PC-9 (cell line): ENCODE data around the gene CTNNA1. TPM values are rescaled to one million over a fixed set of nuclear protein-coding genes. Genes with fewer than 3 reads are reported as not detected.
"Not testable (repeated sequence)": the region's sequence is repeated elsewhere in the genome, so short reads cannot be mapped to it uniquely, and the experiment has no call there.

Experiments
- BruUV-seq: library from RNA; stranded (reverse); fragments of 400-500 nt; replicated peaks from 2 replicates; lab custom pipeline; 2021; lab: Mats Ljungman, UMichigan
- CTCF ChIA-PET: fragments of 300-600 bp; sonication (Branson Sonifier 250); formaldehyde crosslinking; loops from one replicate; lab custom pipeline; 2022; ENCODE audit warnings: antibody characterized with exemption; lab: Charles Lee
- POLR2A ChIA-PET: fragments of 300-600 bp; sonication (Branson Sonifier 250); formaldehyde crosslinking; loops from one replicate; lab custom pipeline; 2022; ENCODE audit warnings: antibody characterized with exemption; ENCODE audit not compliant: unreplicated experiment; lab: Charles Lee
- DNase-seq, 2 experiments: peaks; one replicate each; pipeline versions ENCODE4 v3.0.0 to v3.0.0-alpha.2; 2015 to 2022; ENCODE audit warnings: mixed read lengths in 1 of 2
- H2AFZ ChIP-seq: fragments of 200-600 bp; sonication (generic); 2 replicates; pipeline ENCODE4 v1.8.1; 2017; ENCODE audit warnings: antibody characterized with exemption
- H3F3A ChIP-seq: fragments of 200-600 bp; sonication (generic); 2 replicates; pipeline ENCODE4 v1.8.1; 2017; ENCODE audit warnings: antibody characterized with exemption, mild to moderate bottlenecking, low read depth; ENCODE audit not compliant: insufficient read depth
- H3K27ac ChIP-seq: fragments of 200-600 bp; sonication (generic); 2 replicates; pipeline ENCODE4 v1.6.1; 2016; ENCODE audit warnings: mixed run types
- H3K27me3 ChIP-seq: fragments of 200-600 bp; sonication (generic); 2 replicates; pipeline ENCODE4 v1.6.1; 2016; ENCODE audit warnings: low read depth, mixed run types; ENCODE audit not compliant: insufficient read depth
- H3K36me3 ChIP-seq: fragments of 200-600 bp; sonication (generic); 2 replicates; pipeline ENCODE4 v1.6.1; 2016; ENCODE audit warnings: low read depth, mixed run types
- H3K4me1 ChIP-seq: fragments of 200-600 bp; sonication (generic); replicated peaks from 2 replicates; pipeline ENCODE4 v1.6.1; 2016; ENCODE audit warnings: mixed run types; ENCODE audit not compliant: insufficient read depth
- H3K4me2 ChIP-seq: fragments of 200-600 bp; sonication (generic); 2 replicates; pipeline ENCODE4 v1.6.1; 2017; ENCODE audit warnings: mixed run types
- H3K4me3 ChIP-seq: fragments of 200-600 bp; sonication (generic); 2 replicates; pipeline ENCODE4 v1.6.1; 2016; ENCODE audit warnings: mixed run types
- H3K79me2 ChIP-seq: fragments of 200-600 bp; sonication (generic); 2 replicates; pipeline ENCODE4 v1.6.1; 2017; ENCODE audit warnings: low read depth, mixed run types
- H3K9me2 ChIP-seq: fragments of 200-600 bp; sonication (generic); 2 replicates; pipeline ENCODE4 v1.8.1; 2017; ENCODE audit warnings: mild to moderate bottlenecking; ENCODE audit not compliant: insufficient read depth
- H3K9me3 ChIP-seq: fragments of 200-600 bp; sonication (generic); 2 replicates; pipeline ENCODE4 v1.8.1; 2016; ENCODE audit warnings: low read depth; ENCODE audit not compliant: insufficient read depth
- H4K20me1 ChIP-seq: fragments of 200-600 bp; sonication (generic); 2 replicates; pipeline ENCODE4 v1.8.1; 2017; ENCODE audit not compliant: insufficient read depth
- CTCF ChIP-seq: fragments of 200-600 bp; sonication (generic); conservative IDR thresholded peaks from 2 replicates; pipeline ENCODE4 v1.6.1; 2017; ENCODE audit warnings: mixed run types, antibody characterized with exemption, mild to moderate bottlenecking, moderate library complexity
- EZH2 ChIP-seq: fragments of 200-600 bp; sonication (generic); IDR thresholded peaks from 2 replicates; pipeline ENCODE4 v1.8.0; 2017; ENCODE audit warnings: antibody characterized with exemption, low read depth
- intact Hi-C: fragments of 100-400 bp; cut with micrococcal nuclease; formaldehyde crosslinking; loops from one replicate; pipeline ENCODE4 v1.10.0; 2022; ENCODE audit not compliant: unreplicated experiment
- total RNA-seq: library from RNA; stranded (reverse); gene quantifications from 2 replicates; pipeline ENCODE4 v1.2.3, GENCODE V29; 2021

CTNNA1 gene
- total RNA-seq, 1 experiment from 2014 or later, result 91.7 TPM

- not testable (repeated sequence) for BruUV-seq, H3K9me3 ChIP-seq, H3K36me3 ChIP-seq, H2AFZ ChIP-seq, H4K20me1 ChIP-seq, H3K9me2 ChIP-seq, H3K27me3 ChIP-seq, H3K79me2 ChIP-seq
- Histone ChIP-seq H3F3A (peaks cover 37% of the 10 kb centered on the region), H3K4me3 (peak overlapping the region; percentile 27; the same call in 1 of the 2 replicates), H3K4me2 (peak overlapping the region; percentile 70), H3K27ac (peak overlapping the region; percentile 89), H3K4me1 (peaks cover 24% of the 10 kb centered on the region)
- CTCF ChIA-PET, result interaction anchor here (0.6 to 1.3 kb wide), 3 partner anchors 13 to 400 kb away, joined by 4 to 11 read pairs (median 7); no protein-coding TSS in a partner anchor
- intact Hi-C loops, result loop anchor here (1.0 kb wide), 1 partner anchor 9 kb away; no protein-coding TSS in a partner anchor
- peak in 1 of 2 experiments; percentile 77 for DNase-seq
- POLR2A ChIA-PET, result interaction anchor here (0.6 kb wide), 2 partner anchors 22 to 498 kb away, joined by 8 read pairs; no protein-coding TSS in a partner anchor
Observed at GRCh38 chr5:138715931-138716432, 37.2 kb upstream of the CTNNA1 start.

GRCh38 chr5:138716456-138716924, 36.7 kb upstream of the CTNNA1 start:
- ChIA-PET POLR2A (interaction anchor here (0.6 kb wide), 1 partner anchor 498 kb away, joined by 8 read pairs; no protein-coding TSS in a partner anchor), CTCF (interaction anchor here (0.6 to 0.7 kb wide), 2 partner anchors 18 to 399 kb away, joined by 4 to 11 read pairs; no protein-coding TSS in a partner anchor)
- peak; percentile 70 to 83 for DNase-seq
- intact Hi-C loops, result loop anchor here (1.0 kb wide), 1 partner anchor 9 kb away; no protein-coding TSS in a partner anchor
- H3K4me2 ChIP-seq, result peak overlapping the region; percentile 70
- H3K4me3 ChIP-seq, result peak overlapping the region; percentile 27; the same call in 1 of the 2 replicates
- no peaks in the 10 kb centered on the region for H3K27me3 ChIP-seq
- H3K79me2 ChIP-seq, result no peaks in the 10 kb centered on the region
- H3K36me3 ChIP-seq, result no peaks in the 10 kb centered on the region
- peaks cover 37% of the 10 kb centered on the region for H3F3A ChIP-seq
- no peaks in the 10 kb centered on the region for H3K9me2 ChIP-seq
- BruUV-seq, result no TSS peak
- H2AFZ ChIP-seq, result no peak overlapping the region
- H3K4me1 ChIP-seq, result peaks cover 24% of the 10 kb centered on the region
- no peaks in the 10 kb centered on the region for H3K9me3 ChIP-seq
- peak overlapping the region; percentile 89 for H3K27ac ChIP-seq
- H4K20me1 ChIP-seq, result no peaks in the 10 kb centered on the region
- TF ChIP-seq CTCF (no peak), EZH2 (no peak)

- H3K4me2 ChIP-seq, result peak overlapping the region; percentile 70
- CTCF ChIA-PET, result no interaction called here
- H3K4me3 ChIP-seq, result no peak overlapping the region
- TF ChIP-seq EZH2 (no peak), CTCF (no peak)
- no peaks in the 10 kb centered on the region for H3K36me3 ChIP-seq
- no peaks in the 10 kb centered on the region for H3K9me3 ChIP-seq
- no peaks in the 10 kb centered on the region for H4K20me1 ChIP-seq
- H2AFZ ChIP-seq, result no peak overlapping the region
- POLR2A ChIA-PET, result no interaction called here
- no peaks in the 10 kb centered on the region for H3K27me3 ChIP-seq
- H3K27ac ChIP-seq, result peak overlapping the region; percentile 89
- H3F3A ChIP-seq, result peaks cover 37% of the 10 kb centered on the region
- BruUV-seq, result no TSS peak
- H3K9me2 ChIP-seq, result no peaks in the 10 kb centered on the region
- DNase-seq, result no peak
- no peaks in the 10 kb centered on the region for H3K79me2 ChIP-seq
- H3K4me1 ChIP-seq, result peaks cover 31% of the 10 kb centered on the region
- intact Hi-C loops, result no loop called here
Observed at GRCh38 chr5:138717399-138717798, 35.8 kb upstream of the CTNNA1 start.
